GM12872 (cell line): Measurements from ENCODE around the gene MAN1C1.

Experiments
- TF ChIP-seq, protein P1 (sequence below): IDR thresholded peaks from 3 replicates; pipeline ENCODE4 v1.5.1; 2011; ENCODE audit warnings: low read depth, mild to moderate bottlenecking, low read length, moderate library complexity; ENCODE audit not compliant: insufficient read depth

MAN1C1 gene

GRCh38 chr1:25620701-25621350 is 4.2 kb downstream of the MAN1C1 start:
- TF ChIP-seq, protein P1, sequence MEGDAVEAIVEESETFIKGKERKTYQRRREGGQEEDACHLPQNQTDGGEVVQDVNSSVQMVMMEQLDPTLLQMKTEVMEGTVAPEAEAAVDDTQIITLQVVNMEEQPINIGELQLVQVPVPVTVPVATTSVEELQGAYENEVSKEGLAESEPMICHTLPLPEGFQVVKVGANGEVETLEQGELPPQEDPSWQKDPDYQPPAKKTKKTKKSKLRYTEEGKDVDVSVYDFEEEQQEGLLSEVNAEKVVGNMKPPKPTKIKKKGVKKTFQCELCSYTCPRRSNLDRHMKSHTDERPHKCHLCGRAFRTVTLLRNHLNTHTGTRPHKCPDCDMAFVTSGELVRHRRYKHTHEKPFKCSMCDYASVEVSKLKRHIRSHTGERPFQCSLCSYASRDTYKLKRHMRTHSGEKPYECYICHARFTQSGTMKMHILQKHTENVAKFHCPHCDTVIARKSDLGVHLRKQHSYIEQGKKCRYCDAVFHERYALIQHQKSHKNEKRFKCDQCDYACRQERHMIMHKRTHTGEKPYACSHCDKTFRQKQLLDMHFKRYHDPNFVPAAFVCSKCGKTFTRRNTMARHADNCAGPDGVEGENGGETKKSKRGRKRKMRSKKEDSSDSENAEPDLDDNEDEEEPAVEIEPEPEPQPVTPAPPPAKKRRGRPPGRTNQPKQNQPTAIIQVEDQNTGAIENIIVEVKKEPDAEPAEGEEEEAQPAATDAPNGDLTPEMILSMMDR, result no peak

DNA sequence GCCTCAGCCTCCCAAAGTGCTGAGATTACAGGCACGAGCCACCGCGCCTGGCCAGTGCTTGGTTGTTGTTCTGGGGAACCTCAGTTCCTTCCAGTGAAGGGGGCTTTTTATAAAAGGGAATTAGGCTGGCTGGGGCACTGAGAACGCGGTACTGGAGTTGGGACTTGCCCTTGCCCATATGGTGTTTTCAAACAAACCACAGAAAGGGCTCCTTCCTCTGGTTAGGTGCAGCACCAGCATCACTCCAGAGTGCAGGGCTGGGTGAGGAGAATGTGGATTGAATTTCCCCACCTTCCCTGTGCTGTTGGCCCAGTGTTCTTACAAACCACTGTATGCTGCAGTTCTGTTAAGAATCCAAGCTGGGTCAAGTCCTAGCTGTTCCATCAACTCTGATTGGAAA is 5.3 kb downstream of the MAN1C1 start:
- TF ChIP-seq, protein P1, result no peak

- TF ChIP-seq, protein P1, result 0 out of 3 replicates have a peak, but pooled peaks have one; percentile 2
These were observed 5.9 kb downstream of the MAN1C1 start for GRCh38 chr1:25622531-25622930.

DNA sequence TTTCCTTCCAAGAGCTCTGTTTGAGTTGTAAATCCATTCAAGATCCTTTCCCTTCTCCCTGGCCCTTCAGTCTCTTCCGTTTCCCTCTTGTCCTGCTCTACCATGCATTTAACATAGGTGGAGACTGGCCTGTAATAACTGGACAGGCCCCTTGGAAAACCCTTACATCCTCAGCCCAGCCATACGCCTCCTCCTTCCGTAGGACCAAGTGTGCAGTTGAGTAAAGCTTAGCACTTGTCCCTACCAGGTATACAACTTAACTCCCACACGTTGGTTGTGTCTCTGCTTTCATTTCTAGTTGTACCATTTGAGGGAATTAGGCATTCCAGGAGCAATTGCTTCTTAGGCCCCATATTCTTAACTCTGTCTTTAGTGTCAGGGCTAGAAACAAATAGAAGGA is 6.4 kb downstream of the MAN1C1 start:
- TF ChIP-seq, protein P1, result no peak

DNA sequence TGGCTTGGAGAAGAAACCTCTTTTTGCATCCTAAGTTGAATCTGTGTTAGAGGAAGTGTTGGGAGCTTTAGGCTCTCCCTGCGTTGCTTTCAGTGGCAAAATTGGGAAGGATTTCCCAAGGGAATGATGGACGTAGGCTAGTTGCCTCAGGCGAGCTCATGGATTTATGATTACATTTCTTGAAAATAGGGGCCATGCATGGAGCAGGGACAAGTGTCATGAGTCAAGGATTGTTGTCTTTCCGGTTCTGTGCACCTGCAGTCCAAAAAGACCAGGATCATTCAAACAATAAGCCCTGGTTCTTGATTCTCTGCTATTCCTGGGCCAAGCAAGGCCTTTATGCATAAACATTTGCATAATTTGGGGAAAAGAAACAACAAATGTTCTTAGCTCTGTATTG is 7.1 kb downstream of the MAN1C1 start:
- TF ChIP-seq, protein P1, result no peak

GRCh38 chr1:25624156-25624555 is 7.6 kb downstream of the MAN1C1 start:
- TF ChIP-seq, protein P1, result no peak

GRCh38 chr1:25624604-25625003 is 8.0 kb downstream of the MAN1C1 start:
- TF ChIP-seq, protein P1, result no peak
